ENCODE data around the gene RABAC1.

DNA sequence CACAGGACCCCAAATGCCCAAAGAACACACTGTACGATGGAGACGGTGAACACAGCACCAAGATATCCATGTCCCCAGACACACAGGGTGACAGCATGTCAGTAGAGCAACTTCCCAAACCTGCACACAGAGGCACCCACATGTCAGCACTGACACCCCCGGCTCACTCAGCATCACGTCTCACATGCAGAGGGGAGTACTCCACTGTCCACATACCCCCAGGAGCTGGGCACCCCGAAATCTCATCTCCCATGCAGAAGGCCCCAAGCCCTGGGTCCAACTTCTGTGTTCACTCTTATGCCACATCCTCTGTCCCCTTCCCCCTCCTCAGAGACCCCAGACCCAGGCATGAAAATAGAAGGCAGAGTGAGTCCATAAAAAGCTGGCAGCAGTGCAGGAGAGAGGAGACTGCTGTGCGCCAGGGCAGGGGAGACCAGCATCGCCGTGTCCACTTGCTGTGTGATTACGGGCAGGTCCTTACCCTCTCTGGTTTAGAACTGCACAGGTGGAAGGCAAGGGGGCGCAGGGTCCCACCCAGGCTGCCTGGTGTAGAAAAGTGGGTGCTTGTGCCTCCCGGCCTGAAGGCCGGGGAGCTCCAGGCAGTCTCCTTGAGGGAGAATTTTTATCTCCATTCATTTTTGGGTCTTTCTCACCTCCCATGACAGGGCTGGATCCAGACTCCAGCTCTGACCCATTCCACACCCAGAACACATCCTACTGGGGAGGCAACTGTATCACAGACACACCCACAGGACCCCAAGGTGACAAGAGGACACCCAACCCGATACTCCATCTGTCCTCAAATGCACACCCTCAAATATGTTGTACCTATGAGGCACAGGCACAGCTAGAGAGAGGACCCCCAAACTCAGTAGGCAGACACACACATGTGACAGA, 47.9 kb downstream of the RABAC1 start:
- TF ChIP-seq, protein P1, sequence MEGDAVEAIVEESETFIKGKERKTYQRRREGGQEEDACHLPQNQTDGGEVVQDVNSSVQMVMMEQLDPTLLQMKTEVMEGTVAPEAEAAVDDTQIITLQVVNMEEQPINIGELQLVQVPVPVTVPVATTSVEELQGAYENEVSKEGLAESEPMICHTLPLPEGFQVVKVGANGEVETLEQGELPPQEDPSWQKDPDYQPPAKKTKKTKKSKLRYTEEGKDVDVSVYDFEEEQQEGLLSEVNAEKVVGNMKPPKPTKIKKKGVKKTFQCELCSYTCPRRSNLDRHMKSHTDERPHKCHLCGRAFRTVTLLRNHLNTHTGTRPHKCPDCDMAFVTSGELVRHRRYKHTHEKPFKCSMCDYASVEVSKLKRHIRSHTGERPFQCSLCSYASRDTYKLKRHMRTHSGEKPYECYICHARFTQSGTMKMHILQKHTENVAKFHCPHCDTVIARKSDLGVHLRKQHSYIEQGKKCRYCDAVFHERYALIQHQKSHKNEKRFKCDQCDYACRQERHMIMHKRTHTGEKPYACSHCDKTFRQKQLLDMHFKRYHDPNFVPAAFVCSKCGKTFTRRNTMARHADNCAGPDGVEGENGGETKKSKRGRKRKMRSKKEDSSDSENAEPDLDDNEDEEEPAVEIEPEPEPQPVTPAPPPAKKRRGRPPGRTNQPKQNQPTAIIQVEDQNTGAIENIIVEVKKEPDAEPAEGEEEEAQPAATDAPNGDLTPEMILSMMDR (IDR thresholded peaks at IDR 0.05; ENCODE audit: low read length) = no peak
- no peak for TF ChIP-seq EZH2 (optimal IDR thresholded peaks at IDR 0.05; ENCODE audit: low read depth, low read length)

Data from MM.1S (cell line).